OCI-LY3 (cell line): ENCODE data around the gene CNTNAP2.

ENCODE experiments used
- CTCF ChIP-seq: fragments of 200-600, 300-600 bp; sonication (generic); IDR thresholded peaks from 2 replicates; pipeline ENCODE4 v1.5.1; 2014; ENCODE audit warnings: antibody characterized with exemption, low read length, low read depth
- EZH2phosphoT487 ChIP-seq: fragments of 200-600 bp; shearing (Covaris generic); IDR thresholded peaks from 2 replicates; pipeline ENCODE4 v1.6.1; 2018; ENCODE audit warnings: antibody characterized with exemption, mixed run types, low read depth

- TF ChIP-seq CTCF = no peak
- no peak for TF ChIP-seq EZH2phosphoT487
These were observed 614.6 kb downstream of the CNTNAP2 start for GRCh38 chr7:146731185-146731584.
